ENCODE data around the gene TXNL4A. TPM values are rescaled to one million over a fixed set of nuclear protein-coding genes. Genes with fewer than 3 reads are reported as not detected.

The TXNL4A gene
- total RNA-seq, 1 experiment from 2014 or later = 216 TPM

- TF ChIP-seq, protein P1, sequence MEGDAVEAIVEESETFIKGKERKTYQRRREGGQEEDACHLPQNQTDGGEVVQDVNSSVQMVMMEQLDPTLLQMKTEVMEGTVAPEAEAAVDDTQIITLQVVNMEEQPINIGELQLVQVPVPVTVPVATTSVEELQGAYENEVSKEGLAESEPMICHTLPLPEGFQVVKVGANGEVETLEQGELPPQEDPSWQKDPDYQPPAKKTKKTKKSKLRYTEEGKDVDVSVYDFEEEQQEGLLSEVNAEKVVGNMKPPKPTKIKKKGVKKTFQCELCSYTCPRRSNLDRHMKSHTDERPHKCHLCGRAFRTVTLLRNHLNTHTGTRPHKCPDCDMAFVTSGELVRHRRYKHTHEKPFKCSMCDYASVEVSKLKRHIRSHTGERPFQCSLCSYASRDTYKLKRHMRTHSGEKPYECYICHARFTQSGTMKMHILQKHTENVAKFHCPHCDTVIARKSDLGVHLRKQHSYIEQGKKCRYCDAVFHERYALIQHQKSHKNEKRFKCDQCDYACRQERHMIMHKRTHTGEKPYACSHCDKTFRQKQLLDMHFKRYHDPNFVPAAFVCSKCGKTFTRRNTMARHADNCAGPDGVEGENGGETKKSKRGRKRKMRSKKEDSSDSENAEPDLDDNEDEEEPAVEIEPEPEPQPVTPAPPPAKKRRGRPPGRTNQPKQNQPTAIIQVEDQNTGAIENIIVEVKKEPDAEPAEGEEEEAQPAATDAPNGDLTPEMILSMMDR (conservative IDR thresholded peaks at IDR 0.05; ENCODE audit: low read depth, low read length) = no peak
- TF ChIP-seq EZH2 (IDR thresholded peaks at IDR 0.05; ENCODE audit: borderline replicate concordance, low read depth, low read length, poor library complexity, severe bottlenecking) = no peak
- BruUV-seq (replicated peaks) = no TSS peak
- POLR2A ChIA-PET (ENCODE audit: low non-redundant PET) = no interaction called here
- peaks cover 28% of the 10 kb centered on the region for H3K36me3 ChIP-seq (ENCODE audit: insufficient read depth, low read length, poor library complexity, severe bottlenecking)
- H3K27me3 ChIP-seq (replicated peaks; ENCODE audit: insufficient read depth, low read depth, low read length, poor library complexity) = no peaks in the 10 kb centered on the region
- H3K4me3 ChIP-seq (ENCODE audit: low read depth, low read length, poor library complexity, severe bottlenecking) = no peak overlapping the region
- intact Hi-C loops (cut with micrococcal nuclease; ENCODE audit: unreplicated experiment) = no loop called here
- CTCF ChIA-PET = no interaction called here
- no peaks in the 10 kb centered on the region for H3K9me3 ChIP-seq (ENCODE audit: low read depth, low read length, poor library complexity, severe bottlenecking)
- no peak for DNase-seq (ENCODE audit: low spot score)
- H3K27ac ChIP-seq (ENCODE audit: low read depth, low read length, poor library complexity, severe bottlenecking) = no peak overlapping the region
- H3K4me1 ChIP-seq (ENCODE audit: insufficient read depth, low read length, poor library complexity, severe bottlenecking) = no peaks in the 10 kb centered on the region
Observed at GRCh38 chr18:79979843-79980242, 8.5 kb downstream of the TXNL4A start.

- POLR2A ChIA-PET (ENCODE audit: low non-redundant PET) = no interaction called here
- H3K36me3 ChIP-seq (ENCODE audit: insufficient read depth, low read length, poor library complexity, severe bottlenecking) = peaks cover 38% of the 10 kb centered on the region
- TF ChIP-seq EZH2 (IDR thresholded peaks at IDR 0.05; ENCODE audit: borderline replicate concordance, low read depth, low read length, poor library complexity, severe bottlenecking) = no peak
- TF ChIP-seq, protein P1 (conservative IDR thresholded peaks at IDR 0.05; ENCODE audit: low read depth, low read length) = no peak
- no TSS peak for BruUV-seq (replicated peaks)
- no peaks in the 10 kb centered on the region for H3K27me3 ChIP-seq (replicated peaks; ENCODE audit: insufficient read depth, low read depth, low read length, poor library complexity)
- H3K9me3 ChIP-seq (ENCODE audit: low read depth, low read length, poor library complexity, severe bottlenecking) = no peaks in the 10 kb centered on the region
- CTCF ChIA-PET = interaction anchor here (0.6 kb wide), 1 partner anchor 595 kb away, joined by 4 read pairs; no protein-coding TSS in a partner anchor
- no peak overlapping the region for H3K4me3 ChIP-seq (ENCODE audit: low read depth, low read length, poor library complexity, severe bottlenecking)
- H3K4me1 ChIP-seq (ENCODE audit: insufficient read depth, low read length, poor library complexity, severe bottlenecking) = no peaks in the 10 kb centered on the region
- no peak overlapping the region for H3K27ac ChIP-seq (ENCODE audit: low read depth, low read length, poor library complexity, severe bottlenecking)
- intact Hi-C loops (cut with micrococcal nuclease; ENCODE audit: unreplicated experiment) = no loop called here
- no peak for DNase-seq (ENCODE audit: low spot score)
Observed at GRCh38 chr18:79975985-79976680, 12.2 kb downstream of the TXNL4A start.

- Histone ChIP-seq H3K36me3 (ENCODE audit: insufficient read depth, low read length, poor library complexity, severe bottlenecking) (peaks cover 38% of the 10 kb centered on the region), H3K27ac (ENCODE audit: low read depth, low read length, poor library complexity, severe bottlenecking) (no peak overlapping the region), H3K9me3 (ENCODE audit: low read depth, low read length, poor library complexity, severe bottlenecking) (no peaks in the 10 kb centered on the region), H3K4me3 (ENCODE audit: low read depth, low read length, poor library complexity, severe bottlenecking) (no peak overlapping the region), H3K27me3 (replicated peaks; ENCODE audit: insufficient read depth, low read depth, low read length, poor library complexity) (no peaks in the 10 kb centered on the region), H3K4me1 (ENCODE audit: insufficient read depth, low read length, poor library complexity, severe bottlenecking) (no peaks in the 10 kb centered on the region)
- POLR2A ChIA-PET (ENCODE audit: low non-redundant PET) = no interaction called here
- BruUV-seq (replicated peaks) = no TSS peak
- CTCF ChIA-PET = no interaction called here
- no peak for TF ChIP-seq EZH2 (IDR thresholded peaks at IDR 0.05; ENCODE audit: borderline replicate concordance, low read depth, low read length, poor library complexity, severe bottlenecking)
- TF ChIP-seq, protein P1 (conservative IDR thresholded peaks at IDR 0.05; ENCODE audit: low read depth, low read length) = no peak
- DNase-seq (ENCODE audit: low spot score) = no peak
- intact Hi-C loops (cut with micrococcal nuclease; ENCODE audit: unreplicated experiment) = no loop called here
Observed at GRCh38 chr18:79975043-79975442, 13.3 kb downstream of the TXNL4A start.

All from A673 (cell line).